Keratinocyte (primary cell): ENCODE results near the gene APAF1. TPM values are rescaled to one million over a fixed set of nuclear protein-coding genes. Genes with fewer than 3 reads are reported as not detected.

Source experiments
- DNase-seq: peaks from one replicate; pipeline ENCODE4 v3.0.0-alpha.2; 2011; ENCODE audit warnings: low read depth, missing footprints, low spot score
- FAIRE-seq: peaks from 2 replicates; lab custom pipeline; 2011; peaks lifted over from hg19 to GRCh38; lab: Jason Lieb, UNC
- H2AFZ ChIP-seq: 2 replicates; pipeline ENCODE4 v1.6.0; 2012; ENCODE audit warnings: low read length, control low read depth, inconsistent platforms; ENCODE audit not compliant: control insufficient read depth
- H3K27ac ChIP-seq: 2 replicates; pipeline ENCODE4 v1.5.1; 2011; ENCODE audit warnings: low read length; ENCODE audit not compliant: control insufficient read depth, insufficient read depth
- H3K27me3 ChIP-seq: 3 replicates; pipeline ENCODE4 v1.6.0; 2011; ENCODE audit warnings: low read length; ENCODE audit not compliant: control insufficient read depth, insufficient read depth; ENCODE audit errors: extremely low read depth
- H3K36me3 ChIP-seq, 2 experiments: 2 replicates in 1 of 2; 3 replicates in 1 of 2; pipeline ENCODE4 v1.5.1; 2011; ENCODE audit warnings: low read length in 2 of 2, mild to moderate bottlenecking in 1 of 2; ENCODE audit not compliant: control insufficient read depth in 2 of 2, insufficient read depth in 2 of 2; ENCODE audit errors: extremely low read depth in 1 of 2
- H3K4me1 ChIP-seq: 3 replicates; pipeline ENCODE4 v1.5.1; 2011; ENCODE audit warnings: low read length; ENCODE audit not compliant: control insufficient read depth, insufficient read depth; ENCODE audit errors: extremely low read depth
- H3K4me2 ChIP-seq: 3 replicates; pipeline ENCODE4 v1.6.0; 2011; ENCODE audit warnings: low read depth, low read length; ENCODE audit not compliant: control insufficient read depth, insufficient read depth; ENCODE audit errors: extremely low read depth
- H3K4me3 ChIP-seq, 3 experiments: fragments of 200-600 bp in 1 of 3; sonication (generic) in 1 of 3; 2 replicates in 2 of 3; 3 replicates in 1 of 3; pipeline ENCODE4 v1.5.1; 2011 to 2016; ENCODE audit warnings: low read length in 3 of 3, mild to moderate bottlenecking in 3 of 3, control low read depth in 2 of 3, inconsistent platforms in 1 of 3, low read depth in 1 of 3, mixed read lengths in 1 of 3, mixed run types in 1 of 3, moderate library complexity in 1 of 3; ENCODE audit not compliant: control insufficient read depth in 2 of 3, insufficient read depth in 2 of 3; ENCODE audit errors: extremely low read depth in 1 of 3
- H3K79me2 ChIP-seq: 2 replicates; pipeline ENCODE4 v1.6.0; 2012; ENCODE audit warnings: low read length; ENCODE audit not compliant: control insufficient read depth, insufficient read depth
- H3K9ac ChIP-seq: 3 replicates; pipeline ENCODE4 v1.6.0; 2011; ENCODE audit warnings: low read length; ENCODE audit not compliant: control insufficient read depth, insufficient read depth; ENCODE audit errors: extremely low read depth
- H3K9me1 ChIP-seq: 3 replicates; pipeline ENCODE4 v1.6.0; 2011; ENCODE audit warnings: low read length; ENCODE audit not compliant: control insufficient read depth, insufficient read depth; ENCODE audit errors: extremely low read depth
- H3K9me3 ChIP-seq: 2 replicates; pipeline ENCODE4 v1.5.1; 2012; ENCODE audit warnings: low read depth, low read length; ENCODE audit not compliant: control insufficient read depth
- H4K20me1 ChIP-seq: 3 replicates; pipeline ENCODE4 v1.6.0; 2011; ENCODE audit warnings: low read length; ENCODE audit not compliant: control insufficient read depth, insufficient read depth; ENCODE audit errors: extremely low read depth
- CTCF ChIP-seq, 3 experiments: IDR thresholded peaks in 1 of 3; conservative IDR thresholded peaks in 1 of 3; optimal IDR thresholded peaks in 1 of 3; 2 replicates in 2 of 3; 3 replicates in 1 of 3; pipeline versions ENCODE3 to v1.5.1; 2011; ENCODE audit warnings: low read length in 3 of 3, mild to moderate bottlenecking in 3 of 3, moderate library complexity in 2 of 3, control low read depth in 1 of 3, inconsistent platforms in 1 of 3; ENCODE audit not compliant: insufficient read depth in 2 of 3; ENCODE audit errors: extremely low read depth in 1 of 3
- EZH2 ChIP-seq: IDR thresholded peaks from one replicate; pipeline ENCODE4 v1.6.1; 2012; ENCODE audit warnings: inconsistent platforms, mild to moderate bottlenecking, low read length, moderate library complexity
- dilution Hi-C: fragments of 300-500 bp; cut with MboI; formaldehyde crosslinking; loops from one replicate; pipeline ENCODE4 v1.7.0; 2020; ENCODE audit warnings: low sequenced_read_pairs; ENCODE audit not compliant: extremely low pct_ligation_motif_present
- polyA plus RNA-seq, 5 experiments: library from polyadenylated mRNA; depleted of rRNA in 3 of 5; stranded (reverse) in 3 of 5; stranded (forward) in 1 of 5; unstranded in 1 of 5; fragments of >200 nt; gene quantifications; 1 replicate in 1 of 5; 2 replicates in 3 of 5; 3 replicates in 1 of 5; pipeline versions ENCODE4 v1.2.1 to v1.2.3, GENCODE V29; 2011 to 2012; ENCODE audit warnings: missing spikeins in 2 of 5, low read depth in 1 of 5, low replicate concordance in 1 of 5

The APAF1 gene
- polyA plus RNA-seq, 1 donor (not counting 4 experiments of a cell fraction or from before 2014, with no cell fraction given), result 9.9 TPM

- Histone ChIP-seq H4K20me1 (no peaks in the 10 kb centered on the region), H3K9ac (no peak overlapping the region), H3K27ac (no peak overlapping the region), H3K9me3 (no peaks in the 10 kb centered on the region), H3K79me2 (no peaks in the 10 kb centered on the region), H3K36me3 (peaks cover 0 to 2% of the 10 kb centered on the region in 2 experiments), H3K27me3 (no peaks in the 10 kb centered on the region), H3K9me1 (no peaks in the 10 kb centered on the region), H2AFZ (no peak overlapping the region), H3K4me1 (no peaks in the 10 kb centered on the region), H3K4me2 (no peak overlapping the region), H3K4me3 (no peak overlapping the region)
- no peak for FAIRE-seq
- no peak for DNase-seq
- dilution Hi-C loops, result no loop called here
- no peak for TF ChIP-seq CTCF (optimal IDR thresholded peaks at IDR 0.05 in 1 of 3, IDR thresholded peaks at IDR 0.05 in 1 of 3, conservative IDR thresholded peaks at IDR 0.05 in 1 of 3; ENCODE audit: extremely low read depth in 1 of 3, insufficient read depth in 2 of 3, low read length in 3 of 3)
- no peak for TF ChIP-seq EZH2
These were observed 91.5 kb downstream of the APAF1 start for GRCh38 chr12:98736352-98737321.

GRCh38 chr12:98737322-98737712 is 92.2 kb downstream of the APAF1 start:
- dilution Hi-C loops, result no loop called here
- FAIRE-seq, result no peak

More at GRCh38 chr12:98737322-98737712, 92.2 kb downstream of the APAF1 start:
- Histone ChIP-seq H3K4me3 (no peak overlapping the region), H3K27ac (no peak overlapping the region), H2AFZ (no peak overlapping the region), H3K27me3 (no peaks in the 10 kb centered on the region), H3K36me3 (peaks cover 0 to 2% of the 10 kb centered on the region in 2 experiments), H3K9me1 (no peaks in the 10 kb centered on the region), H3K9me3 (no peaks in the 10 kb centered on the region), H4K20me1 (no peaks in the 10 kb centered on the region), H3K4me1 (no peaks in the 10 kb centered on the region), H3K4me2 (no peak overlapping the region), H3K9ac (no peak overlapping the region), H3K79me2 (no peaks in the 10 kb centered on the region)
- no peak for TF ChIP-seq EZH2
- DNase-seq, result no peak
